ENCODE measurements around the gene DDX50. TPM values are rescaled to one million over a fixed set of nuclear protein-coding genes. Genes with fewer than 3 reads are reported as not detected.

DDX50 gene
- total RNA-seq, 1 experiment from 2014 or later: 44.4 TPM

DNA sequence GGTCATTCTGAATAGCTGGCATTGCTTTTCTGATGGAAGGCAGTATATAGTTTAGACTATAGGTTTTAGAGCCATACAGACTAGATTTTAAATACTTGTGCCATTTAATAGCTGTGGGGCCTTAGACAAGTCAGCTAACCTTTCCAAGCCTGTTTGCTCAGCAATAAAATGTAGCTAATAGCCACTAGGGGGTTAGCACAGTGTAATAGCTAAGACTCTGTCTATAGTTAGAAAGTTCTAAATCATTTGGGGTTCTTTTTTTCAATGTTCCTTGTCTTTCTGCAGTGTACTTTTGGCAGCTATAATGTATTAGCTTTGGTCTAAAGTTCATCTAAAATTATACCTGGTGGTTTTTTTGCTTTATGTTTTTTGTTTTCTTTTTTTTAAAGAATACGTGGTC is 80.0 kb downstream of the DDX50 start:
- peaks cover 65% of the 10 kb centered on the region for H3K36me3 Mint-ChIP-seq (ENCODE audit: insufficient read depth, unreplicated experiment)
- TF ChIP-seq, protein P1, sequence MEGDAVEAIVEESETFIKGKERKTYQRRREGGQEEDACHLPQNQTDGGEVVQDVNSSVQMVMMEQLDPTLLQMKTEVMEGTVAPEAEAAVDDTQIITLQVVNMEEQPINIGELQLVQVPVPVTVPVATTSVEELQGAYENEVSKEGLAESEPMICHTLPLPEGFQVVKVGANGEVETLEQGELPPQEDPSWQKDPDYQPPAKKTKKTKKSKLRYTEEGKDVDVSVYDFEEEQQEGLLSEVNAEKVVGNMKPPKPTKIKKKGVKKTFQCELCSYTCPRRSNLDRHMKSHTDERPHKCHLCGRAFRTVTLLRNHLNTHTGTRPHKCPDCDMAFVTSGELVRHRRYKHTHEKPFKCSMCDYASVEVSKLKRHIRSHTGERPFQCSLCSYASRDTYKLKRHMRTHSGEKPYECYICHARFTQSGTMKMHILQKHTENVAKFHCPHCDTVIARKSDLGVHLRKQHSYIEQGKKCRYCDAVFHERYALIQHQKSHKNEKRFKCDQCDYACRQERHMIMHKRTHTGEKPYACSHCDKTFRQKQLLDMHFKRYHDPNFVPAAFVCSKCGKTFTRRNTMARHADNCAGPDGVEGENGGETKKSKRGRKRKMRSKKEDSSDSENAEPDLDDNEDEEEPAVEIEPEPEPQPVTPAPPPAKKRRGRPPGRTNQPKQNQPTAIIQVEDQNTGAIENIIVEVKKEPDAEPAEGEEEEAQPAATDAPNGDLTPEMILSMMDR (IDR thresholded peaks at IDR 0.05; ENCODE audit: unreplicated experiment): no peak
- H3K9me3 Mint-ChIP-seq (ENCODE audit: low read depth, unreplicated experiment): no peaks in the 10 kb centered on the region
- CTCF ChIA-PET: interaction anchor here (0.7 kb wide), 2 partner anchors 603 to 702 kb away, joined by 3 to 4 read pairs; no protein-coding TSS in a partner anchor
- no peaks in the 10 kb centered on the region for H3K27me3 Mint-ChIP-seq (ENCODE audit: unreplicated experiment)
- H3K27ac Mint-ChIP-seq (ENCODE audit: unreplicated experiment): no peak overlapping the region
- no peak for DNase-seq
- intact Hi-C loops (cut with micrococcal nuclease; ENCODE audit: unreplicated experiment): no loop called here
- H3K4me1 Mint-ChIP-seq (ENCODE audit: low read depth, unreplicated experiment): no peaks in the 10 kb centered on the region
- no TSS peak for BruUV-seq (replicated peaks)
- no peak overlapping the region for H3K4me3 Mint-ChIP-seq (ENCODE audit: low read depth, unreplicated experiment)

DNA sequence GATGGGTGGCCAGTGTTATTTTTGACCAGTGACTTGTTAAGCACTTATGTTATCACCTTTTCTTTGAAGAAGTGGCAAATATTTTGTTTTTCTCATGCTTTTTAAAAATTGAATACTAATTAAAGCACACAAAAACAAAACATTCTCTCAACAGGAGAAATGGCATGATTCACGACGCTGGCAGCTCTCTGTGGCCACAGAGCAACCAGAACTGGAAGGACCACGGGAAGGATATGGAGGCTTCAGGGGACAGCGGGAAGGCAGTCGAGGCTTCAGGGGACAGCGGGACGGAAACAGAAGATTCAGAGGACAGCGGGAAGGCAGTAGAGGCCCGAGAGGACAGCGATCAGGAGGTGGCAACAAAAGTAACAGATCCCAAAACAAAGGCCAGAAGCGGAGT is 81.3 kb downstream of the DDX50 start:
- Mint-ChIP-seq H3K27me3 (ENCODE audit: unreplicated experiment) (no peaks in the 10 kb centered on the region), H3K36me3 (ENCODE audit: insufficient read depth, unreplicated experiment) (peaks cover 58% of the 10 kb centered on the region)
- intact Hi-C loops (cut with micrococcal nuclease; ENCODE audit: unreplicated experiment): no loop called here

DNA sequence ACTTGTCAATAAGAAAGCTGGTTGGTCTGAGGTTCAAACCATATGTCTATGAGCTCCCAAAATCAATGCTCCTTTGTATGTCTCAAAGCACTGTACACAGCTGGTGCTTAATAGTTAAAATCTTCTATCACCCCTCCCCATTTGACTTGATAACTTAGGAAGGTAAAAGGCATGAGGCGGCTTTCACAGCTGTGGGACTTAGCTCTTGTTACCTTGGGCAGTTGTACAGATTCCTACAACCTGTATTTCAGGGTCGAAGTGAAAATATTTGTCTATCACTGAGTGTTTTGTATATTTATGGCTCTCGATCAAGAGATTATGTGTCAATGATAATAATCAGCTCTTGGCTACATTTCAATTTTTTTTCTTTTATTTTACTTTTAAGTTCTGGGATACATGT is 86.5 kb downstream of the DDX50 start:
- CTCF ChIA-PET: interaction anchor here (0.6 kb wide), 1 partner anchor 68 kb away, joined by 4 read pairs; no protein-coding TSS in a partner anchor
- peaks cover 20% of the 10 kb centered on the region for H3K4me1 Mint-ChIP-seq (ENCODE audit: low read depth, unreplicated experiment)
- H3K4me3 Mint-ChIP-seq (ENCODE audit: low read depth, unreplicated experiment): peak overlapping the region; percentile 87
- no peaks in the 10 kb centered on the region for H3K9me3 Mint-ChIP-seq (ENCODE audit: low read depth, unreplicated experiment)
- TF ChIP-seq, protein P1 (IDR thresholded peaks at IDR 0.05; ENCODE audit: unreplicated experiment): no peak
- intact Hi-C loops (cut with micrococcal nuclease; ENCODE audit: unreplicated experiment): no loop called here
- no peak for DNase-seq
- H3K27ac Mint-ChIP-seq (ENCODE audit: unreplicated experiment): no peak overlapping the region
- H3K27me3 Mint-ChIP-seq (ENCODE audit: unreplicated experiment): no peaks in the 10 kb centered on the region
- BruUV-seq (replicated peaks): no TSS peak
- H3K36me3 Mint-ChIP-seq (ENCODE audit: insufficient read depth, unreplicated experiment): peaks cover 52% of the 10 kb centered on the region

More for the DNA sequence above, 81.3 kb downstream of the DDX50 start:
- Mint-ChIP-seq H3K4me3 (ENCODE audit: low read depth, unreplicated experiment) (no peak overlapping the region), H3K27ac (ENCODE audit: unreplicated experiment) (no peak overlapping the region), H3K9me3 (ENCODE audit: low read depth, unreplicated experiment) (no peaks in the 10 kb centered on the region), H3K4me1 (ENCODE audit: low read depth, unreplicated experiment) (no peaks in the 10 kb centered on the region)
- DNase-seq: no peak
- BruUV-seq (replicated peaks): no TSS peak
- TF ChIP-seq, protein P1 (IDR thresholded peaks at IDR 0.05; ENCODE audit: unreplicated experiment): no peak
- CTCF ChIA-PET: interaction anchor here (0.6 kb wide), 1 partner anchor 145 kb away, joined by 4 read pairs; no protein-coding TSS in a partner anchor

DNA sequence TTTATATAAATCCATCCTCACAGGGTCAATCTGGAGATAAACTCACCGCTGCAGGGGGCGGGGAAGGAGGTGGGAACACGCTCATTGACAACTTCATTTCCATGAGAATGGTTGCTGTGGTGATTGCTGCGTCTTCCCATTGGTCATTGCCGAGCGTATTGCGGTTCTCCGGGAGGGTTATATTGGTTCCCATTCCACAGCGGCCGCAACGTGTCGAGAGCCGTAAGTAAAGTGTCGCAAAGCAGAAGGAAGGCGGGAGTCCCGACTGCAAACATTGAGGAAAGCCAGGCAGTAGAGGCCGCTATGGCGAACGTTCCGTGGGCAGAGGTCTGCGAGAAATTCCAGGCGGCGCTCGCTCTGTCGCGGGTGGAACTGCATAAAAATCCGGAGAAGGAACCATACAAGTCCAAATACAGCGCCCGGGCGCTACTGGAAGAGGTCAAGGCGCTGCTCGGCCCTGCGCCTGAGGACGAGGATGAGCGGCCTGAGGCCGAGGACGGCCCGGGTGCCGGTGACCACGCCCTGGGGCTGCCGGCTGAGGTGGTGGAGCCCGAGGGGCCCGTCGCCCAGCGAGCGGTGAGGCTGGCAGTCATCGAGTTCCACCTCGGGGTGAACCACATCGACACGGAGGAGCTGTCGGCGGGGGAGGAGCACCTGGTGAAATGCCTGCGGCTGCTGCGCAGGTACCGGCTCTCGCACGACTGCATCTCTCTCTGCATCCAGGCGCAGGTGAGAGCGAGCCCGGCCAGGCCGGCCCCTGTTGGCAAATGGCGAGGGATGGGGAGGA is 87.6 kb downstream of the DDX50 start, which contains the start of gene KIFBP:
KIFBP (plus strand) TSS at position 274 of the 787 bp plus-strand sequence; CDS start at position 304, 30 bp downstream.
- peak within 1 kb of the TSS; percentile 87 for H3K4me3 Mint-ChIP-seq (ENCODE audit: low read depth, unreplicated experiment)
- peaks cover 51% of the 10 kb centered on the region for H3K36me3 Mint-ChIP-seq (ENCODE audit: insufficient read depth, unreplicated experiment)
- H3K9me3 Mint-ChIP-seq (ENCODE audit: low read depth, unreplicated experiment): no peaks in the 10 kb centered on the region
- H3K27me3 Mint-ChIP-seq (ENCODE audit: unreplicated experiment): no peaks in the 10 kb centered on the region
- peaks cover 27% of the 10 kb centered on the region for H3K4me1 Mint-ChIP-seq (ENCODE audit: low read depth, unreplicated experiment)
- BruUV-seq (replicated peaks): no TSS peak
- peak; percentile 92 for DNase-seq
- peak within 1 kb of the TSS; percentile 81 for H3K27ac Mint-ChIP-seq (ENCODE audit: unreplicated experiment)
- TF ChIP-seq, protein P1 (IDR thresholded peaks at IDR 0.05; ENCODE audit: unreplicated experiment): peak; percentile 63
- CTCF ChIA-PET: interaction anchor here (1.4 kb wide), 1 partner anchor 105 kb away, joined by 4 read pairs; no protein-coding TSS in a partner anchor
- intact Hi-C loops (cut with micrococcal nuclease; ENCODE audit: unreplicated experiment): no loop called here
